Measurements from ENCODE around the gene PIP4K2C. TPM values are rescaled to one million over a fixed set of nuclear protein-coding genes. Genes with fewer than 3 reads are reported as not detected.
"Not testable (repeated sequence)": the region's sequence is repeated elsewhere in the genome, so short reads cannot be mapped to it uniquely, and the experiment has no call there.

The PIP4K2C gene
- total and polyA plus RNA-seq, 5 experiments from 2014 or later: 10.9 to 24.8 (median 23.4) TPM

DNA sequence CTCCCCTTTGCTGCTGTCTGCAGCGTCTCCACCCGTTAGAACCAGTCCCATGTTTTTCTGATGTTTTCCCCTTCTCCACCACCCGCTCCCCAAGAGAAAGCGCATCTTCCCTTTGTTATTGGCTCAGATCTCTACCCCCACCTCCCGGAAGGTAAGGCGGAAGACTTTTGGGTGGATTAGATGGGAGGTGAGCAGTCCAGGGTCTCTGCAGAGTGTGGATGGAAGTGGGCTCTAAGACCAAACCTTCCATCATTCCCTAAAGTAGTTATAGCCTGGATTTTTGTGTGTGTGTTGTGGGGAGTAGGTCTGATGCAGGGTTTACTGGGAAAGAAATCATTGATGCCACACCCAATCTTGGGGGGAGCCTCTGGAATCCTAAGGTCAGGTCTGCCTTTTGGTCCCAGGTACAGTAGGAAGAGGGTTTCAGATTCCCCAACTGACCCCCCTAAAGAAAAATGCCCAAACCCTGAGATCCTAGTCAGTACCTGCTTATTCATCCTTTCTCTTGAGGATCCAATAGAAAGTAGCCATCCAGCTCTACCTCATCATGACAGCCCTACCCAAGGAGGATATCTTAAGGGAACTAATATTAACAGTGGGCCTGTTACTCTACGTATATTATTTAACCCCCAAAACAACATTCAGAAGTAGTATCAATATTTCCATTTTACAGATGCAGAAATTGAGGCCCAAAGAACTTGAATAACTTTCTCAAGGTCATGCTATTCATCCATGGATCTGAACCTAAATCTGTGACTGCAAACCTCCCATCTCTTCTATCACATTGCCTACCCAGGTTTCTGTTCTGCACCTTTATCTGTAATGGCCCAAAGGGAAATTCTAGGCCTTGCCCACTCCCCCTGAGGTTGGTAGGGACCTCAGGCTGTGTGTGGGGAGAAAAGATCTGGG, 40.1 kb upstream of the PIP4K2C start:
- peak overlapping the region; percentile 67 to 85 (median 79) for H3K4me3 Mint-ChIP-seq
- H3K9me3 Mint-ChIP-seq: no peaks in the 10 kb centered on the region
- H3K4me1 Mint-ChIP-seq: peaks cover 19 to 38% (median 33%) of the 10 kb centered on the region in 4 donors
- H3K27ac Mint-ChIP-seq: peak overlapping the region in 8 of 10 donors; percentile 7 to 86 (median 48)
- POLR2A ChIA-PET: no interaction called here
- ATAC-seq (no peak), DNase-seq (no peak)
- peaks cover 0 to 18% (median 0%) of the 10 kb centered on the region in 5 donors for H3K27me3 Mint-ChIP-seq
- H3K36me3 Mint-ChIP-seq: no peaks in the 10 kb centered on the region

DNA sequence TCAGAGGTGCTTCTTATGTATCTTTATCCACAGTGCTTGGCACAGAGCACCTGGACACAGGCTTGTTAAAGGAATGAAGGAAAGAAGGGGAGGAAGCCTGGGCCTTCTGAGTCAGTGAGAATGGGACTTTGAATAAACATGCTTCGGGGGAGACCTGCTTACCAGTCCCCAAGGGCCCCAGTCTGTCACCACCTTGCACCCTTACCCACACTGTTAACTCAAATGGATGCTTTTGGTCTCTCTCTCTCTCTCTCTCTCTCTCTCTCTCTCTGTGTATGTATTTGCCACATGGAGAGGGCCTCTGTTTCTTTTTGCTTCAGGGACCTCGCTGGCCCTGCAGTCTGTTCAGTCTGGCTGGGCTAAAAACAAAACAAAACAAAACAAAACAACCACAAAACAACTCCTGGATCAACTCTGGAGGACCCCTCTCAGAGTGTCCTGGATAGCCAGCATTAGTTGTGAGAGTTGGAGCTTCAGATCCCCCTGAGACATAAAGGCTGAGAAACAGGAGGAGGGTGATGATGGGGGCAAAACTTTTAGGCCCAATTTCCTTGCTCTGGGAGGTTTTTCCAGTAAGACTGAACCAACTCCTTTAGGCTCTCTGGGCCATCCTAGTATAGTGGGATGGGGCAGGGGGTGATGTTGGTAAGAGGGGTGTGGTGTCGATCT, 39.2 kb upstream of the PIP4K2C start:
- H3K9me3 Mint-ChIP-seq: no peaks in the 10 kb centered on the region
- peaks cover 12 to 29% (median 26%) of the 10 kb centered on the region in 4 donors for H3K4me1 Mint-ChIP-seq
- peak overlapping the region in 5 of 10 donors; percentile 9 to 85 (median 31) for H3K4me3 Mint-ChIP-seq
- DNase-seq: no peak
- ATAC-seq: no peak
- H3K36me3 Mint-ChIP-seq: no peaks in the 10 kb centered on the region
- POLR2A ChIA-PET: no interaction called here
- H3K27me3 Mint-ChIP-seq: peaks cover 0 to 18% (median 0%) of the 10 kb centered on the region in 5 donors
- peak overlapping the region in 6 of 10 donors; percentile 7 to 72 (median 42) for H3K27ac Mint-ChIP-seq

DNA sequence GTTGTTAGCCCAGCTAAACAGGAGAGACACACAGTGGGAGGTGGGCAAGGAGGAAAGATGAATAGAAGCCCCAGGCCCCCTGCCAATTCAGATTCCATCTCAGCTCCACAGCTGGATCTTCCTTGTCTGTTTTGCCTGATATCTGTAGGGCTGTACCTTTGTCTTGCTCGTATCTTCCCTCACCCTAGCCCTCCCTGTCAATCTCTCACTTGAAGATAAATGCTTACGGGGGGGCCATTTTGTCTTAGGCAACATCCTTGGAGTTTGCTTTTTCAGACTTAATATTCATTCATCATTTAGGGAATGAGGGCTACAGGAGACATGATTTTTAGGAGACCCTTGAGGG, 38.7 kb upstream of the PIP4K2C start:
- ATAC-seq: no peak
- no peak overlapping the region for H3K4me3 Mint-ChIP-seq
- no peaks in the 10 kb centered on the region for H3K36me3 Mint-ChIP-seq
- no peaks in the 10 kb centered on the region for H3K9me3 Mint-ChIP-seq
- POLR2A ChIA-PET: interaction anchor here (0.6 kb wide), 1 partner anchor 129 kb away, joined by 3 read pairs; no protein-coding TSS in a partner anchor
- peaks cover 9 to 24% (median 23%) of the 10 kb centered on the region in 4 donors for H3K4me1 Mint-ChIP-seq
- peaks cover 0 to 18% (median 0%) of the 10 kb centered on the region in 5 donors for H3K27me3 Mint-ChIP-seq
- no peak overlapping the region for H3K27ac Mint-ChIP-seq
- DNase-seq: no peak

DNA sequence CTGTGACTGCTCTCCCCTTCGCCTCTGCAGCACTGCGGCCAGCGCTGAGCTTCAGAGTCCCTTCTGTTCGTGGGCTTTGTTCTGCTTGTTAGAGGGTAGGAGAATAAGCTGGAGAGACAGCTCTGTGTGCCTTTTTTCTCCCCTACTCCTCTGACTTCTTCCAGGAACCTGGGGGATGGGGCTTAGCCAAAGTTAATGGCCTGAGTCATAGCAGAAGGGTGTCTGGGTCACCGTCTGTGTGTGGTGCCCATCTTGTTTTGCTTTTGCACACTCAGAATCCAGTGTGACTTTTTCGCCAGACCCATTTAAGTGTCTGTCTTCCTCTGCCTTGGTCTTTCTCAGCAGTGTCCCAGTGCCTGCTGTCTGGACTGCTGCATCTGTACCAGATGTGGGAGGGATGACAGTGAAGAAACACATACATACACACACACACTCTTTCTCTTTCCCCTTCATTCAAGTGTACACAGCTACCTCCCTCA, 38.1 kb upstream of the PIP4K2C start:
- POLR2A ChIA-PET: interaction anchor here (0.6 kb wide), 1 partner anchor 129 kb away, joined by 3 read pairs; no protein-coding TSS in a partner anchor
- H3K27me3 Mint-ChIP-seq: peaks cover 0 to 18% (median 0%) of the 10 kb centered on the region in 5 donors
- no peak overlapping the region for H3K27ac Mint-ChIP-seq
- no peak for ATAC-seq
- no peak overlapping the region for H3K4me3 Mint-ChIP-seq
- no peaks in the 10 kb centered on the region for H3K36me3 Mint-ChIP-seq
- no peak for DNase-seq
- H3K9me3 Mint-ChIP-seq: no peaks in the 10 kb centered on the region
- H3K4me1 Mint-ChIP-seq: peaks cover 8 to 19% (median 17%) of the 10 kb centered on the region in 4 donors

DNA sequence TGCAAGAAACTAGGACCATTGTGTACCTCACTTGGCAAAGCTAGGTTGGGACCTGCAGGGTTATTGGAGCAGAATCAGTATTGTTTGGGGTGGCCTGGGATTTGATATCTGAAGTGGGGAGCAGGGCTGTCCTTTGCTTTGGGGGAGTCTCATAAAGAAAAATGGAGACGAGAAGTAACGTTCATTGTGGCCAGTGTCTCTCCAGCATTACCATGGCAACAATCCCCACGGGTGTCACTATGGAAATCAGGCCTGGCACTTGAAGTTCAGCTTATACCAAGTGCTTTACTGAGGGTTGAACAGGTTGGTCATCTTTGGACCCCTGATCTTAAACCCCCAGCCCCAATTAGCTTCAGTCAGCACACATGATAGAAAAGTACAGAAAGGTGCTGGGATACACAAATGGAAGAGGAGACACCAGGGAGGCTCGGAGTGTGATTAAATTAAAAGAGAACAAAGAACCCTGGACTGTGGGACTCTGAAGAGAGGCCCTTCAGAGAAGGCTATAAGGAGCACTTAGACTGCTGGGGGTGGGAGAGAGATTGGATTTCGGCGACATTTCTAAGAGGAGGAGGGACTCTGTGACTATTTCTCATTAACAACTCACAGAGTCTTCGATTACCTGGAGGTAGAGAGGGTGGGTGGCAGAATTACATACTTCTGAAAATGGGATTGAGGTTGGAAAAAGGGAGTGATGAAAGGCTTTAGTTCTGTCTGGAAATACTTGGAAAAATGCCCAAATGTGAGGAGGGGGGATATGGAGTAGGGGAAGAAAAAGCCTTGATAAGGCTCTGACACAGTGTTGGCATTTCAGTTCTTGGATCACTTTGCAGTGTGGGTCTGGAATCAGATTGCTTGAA, 37.4 kb upstream of the PIP4K2C start:
- ATAC-seq (no peak), DNase-seq (no peak)
- Mint-ChIP-seq H3K4me1 (peaks cover 8 to 19% (median 17%) of the 10 kb centered on the region in 4 donors), H3K27me3 (peaks cover 0 to 18% (median 0%) of the 10 kb centered on the region in 5 donors), H3K36me3 (no peaks in the 10 kb centered on the region), H3K27ac (no peak overlapping the region), H3K4me3 (no peak overlapping the region), H3K9me3 (no peaks in the 10 kb centered on the region)
- POLR2A ChIA-PET: no interaction called here

DNA sequence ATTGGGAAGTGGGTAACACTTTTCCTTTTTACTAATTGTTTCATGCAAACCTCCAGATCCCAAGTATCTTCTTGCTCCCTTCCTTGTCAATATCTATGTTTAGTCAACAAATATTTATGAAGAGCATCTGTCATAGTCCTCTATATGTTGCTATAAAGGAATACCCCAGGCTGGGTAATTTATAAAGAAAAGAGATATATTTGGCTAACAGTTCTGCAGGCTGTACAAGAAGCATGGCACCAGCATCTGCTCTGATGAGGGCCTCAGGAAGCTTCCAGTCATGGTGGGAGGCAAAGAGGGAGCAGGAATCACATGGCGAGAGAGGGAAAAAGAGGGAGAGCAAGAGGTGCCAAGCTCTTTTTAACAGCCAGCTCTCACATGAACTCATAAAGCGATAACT, 36.5 kb upstream of the PIP4K2C start:
- no peaks in the 10 kb centered on the region for H3K36me3 Mint-ChIP-seq
- H3K27ac Mint-ChIP-seq: no peak overlapping the region
- POLR2A ChIA-PET: no interaction called here
- no peak for ATAC-seq
- H3K4me1 Mint-ChIP-seq: peaks cover 5 to 14% (median 13%) of the 10 kb centered on the region in 4 donors
- DNase-seq: no peak
- H3K4me3 Mint-ChIP-seq: no peak overlapping the region
- peaks cover 0 to 14% (median 0%) of the 10 kb centered on the region in 5 donors for H3K27me3 Mint-ChIP-seq
- no peaks in the 10 kb centered on the region for H3K9me3 Mint-ChIP-seq

DNA sequence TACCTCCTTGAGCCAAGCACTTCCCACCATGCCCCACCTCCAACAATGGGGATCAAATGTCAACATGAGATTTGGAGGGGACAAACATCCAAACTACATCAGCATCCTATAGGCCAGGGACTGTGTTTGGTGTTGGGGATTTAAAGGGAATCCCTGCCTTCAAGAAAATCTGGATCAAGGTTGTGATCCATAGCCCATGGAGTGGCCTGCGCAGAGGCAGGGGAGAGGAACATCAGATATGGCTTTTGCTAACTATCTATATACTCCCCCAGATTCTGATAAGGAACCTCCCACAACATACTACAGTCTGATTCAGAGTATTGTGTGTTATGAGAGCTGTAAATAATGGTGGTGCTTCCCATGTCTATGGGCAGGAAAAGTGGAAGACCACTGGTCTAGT, 36.1 kb upstream of the PIP4K2C start:
- Mint-ChIP-seq H3K4me1 (peaks cover 4 to 14% (median 10%) of the 10 kb centered on the region in 4 donors), H3K9me3 (no peaks in the 10 kb centered on the region), H3K4me3 (no peak overlapping the region), H3K27ac (no peak overlapping the region), H3K36me3 (no peaks in the 10 kb centered on the region), H3K27me3 (peaks cover 0 to 14% (median 0%) of the 10 kb centered on the region in 5 donors)
- ATAC-seq (no peak), DNase-seq (no peak)
- POLR2A ChIA-PET: no interaction called here

DNA sequence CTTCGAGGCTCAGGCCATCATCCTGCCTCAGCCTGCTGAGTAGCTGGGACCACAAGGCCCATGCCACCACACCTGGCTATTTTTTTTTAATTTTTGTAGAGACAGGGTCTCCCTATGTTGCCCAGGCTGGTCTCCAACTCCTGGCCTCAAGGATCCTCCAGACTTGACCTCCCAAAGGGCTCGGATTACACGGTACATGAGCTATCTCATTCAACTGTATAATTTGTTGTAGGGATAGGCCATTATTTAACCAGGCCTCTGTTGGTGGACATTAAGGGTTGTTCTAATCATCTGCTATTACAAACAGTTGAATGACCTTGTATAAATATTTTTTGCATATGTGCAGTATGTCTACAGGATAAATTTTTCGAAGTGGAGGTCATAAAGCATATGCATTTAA, 32.1 kb upstream of the PIP4K2C start:
- ATAC-seq (no peak), DNase-seq (no peak)
- H3K27ac Mint-ChIP-seq: no peak overlapping the region
- POLR2A ChIA-PET: no interaction called here
- no peaks in the 10 kb centered on the region for H3K36me3 Mint-ChIP-seq
- H3K4me3 Mint-ChIP-seq: no peak overlapping the region
- peaks cover 0 to 5% (median 0%) of the 10 kb centered on the region in 4 donors for H3K4me1 Mint-ChIP-seq
- no peaks in the 10 kb centered on the region for H3K9me3 Mint-ChIP-seq
- peaks cover 0 to 10% (median 0%) of the 10 kb centered on the region in 5 donors for H3K27me3 Mint-ChIP-seq

DNA sequence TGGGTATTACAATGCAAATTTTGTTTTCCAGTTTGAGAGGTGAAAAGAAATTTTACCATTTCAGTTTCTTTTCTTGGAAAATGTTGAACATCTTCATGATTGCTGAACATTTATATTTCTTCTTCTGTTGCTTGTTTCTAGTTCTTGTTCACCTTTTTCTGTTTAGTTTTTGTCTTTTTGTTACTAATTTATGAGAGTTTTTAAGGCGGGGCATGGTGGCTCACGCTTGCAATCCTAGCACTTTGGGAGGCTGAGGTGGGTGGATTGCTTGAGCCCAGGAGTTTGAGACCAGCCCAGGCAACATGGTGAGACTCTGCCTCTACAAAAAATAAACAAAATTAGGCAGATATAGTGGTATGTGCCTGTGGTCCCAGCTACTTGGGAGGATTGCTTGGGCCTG, 30.5 kb upstream of the PIP4K2C start:
- H3K4me1 Mint-ChIP-seq: peaks cover 0 to 5% (median 1%) of the 10 kb centered on the region in 4 donors
- no peak overlapping the region for H3K27ac Mint-ChIP-seq
- no peaks in the 10 kb centered on the region for H3K9me3 Mint-ChIP-seq
- no peak overlapping the region for H3K4me3 Mint-ChIP-seq
- H3K36me3 Mint-ChIP-seq: peaks cover 0 to 6% (median 0%) of the 10 kb centered on the region in 3 donors
- POLR2A ChIA-PET: no interaction called here
- DNase-seq (no peak), ATAC-seq (no peak)
- H3K27me3 Mint-ChIP-seq: peaks cover 0 to 14% (median 0%) of the 10 kb centered on the region in 5 donors

DNA sequence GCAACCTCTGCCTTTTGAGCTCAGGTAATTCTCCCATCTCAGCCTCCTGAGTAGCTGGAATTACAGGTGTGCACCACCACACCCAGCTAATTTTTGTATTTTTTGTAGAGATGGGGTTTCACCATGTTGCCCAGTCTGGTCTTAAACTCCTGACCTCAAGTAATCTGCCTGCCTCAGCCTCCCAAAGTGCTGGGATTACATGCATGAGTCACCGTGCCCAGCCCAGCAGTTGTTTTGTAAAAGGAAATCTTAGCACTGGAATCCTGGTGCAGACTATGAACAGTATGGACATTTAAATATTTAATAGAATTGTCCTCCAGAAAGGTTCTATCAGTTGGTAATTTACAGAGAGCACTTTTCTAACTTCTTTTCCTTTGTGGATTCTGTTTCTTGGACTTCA, 29.9 kb upstream of the PIP4K2C start:
- H3K4me3 Mint-ChIP-seq, POLR2A ChIA-PET, H3K27ac Mint-ChIP-seq, H3K4me1 Mint-ChIP-seq, ATAC-seq, H3K36me3 Mint-ChIP-seq, DNase-seq, H3K9me3 Mint-ChIP-seq: not testable (repeated sequence)
- peaks cover 0 to 14% (median 0%) of the 10 kb centered on the region in 5 donors for H3K27me3 Mint-ChIP-seq

DNA sequence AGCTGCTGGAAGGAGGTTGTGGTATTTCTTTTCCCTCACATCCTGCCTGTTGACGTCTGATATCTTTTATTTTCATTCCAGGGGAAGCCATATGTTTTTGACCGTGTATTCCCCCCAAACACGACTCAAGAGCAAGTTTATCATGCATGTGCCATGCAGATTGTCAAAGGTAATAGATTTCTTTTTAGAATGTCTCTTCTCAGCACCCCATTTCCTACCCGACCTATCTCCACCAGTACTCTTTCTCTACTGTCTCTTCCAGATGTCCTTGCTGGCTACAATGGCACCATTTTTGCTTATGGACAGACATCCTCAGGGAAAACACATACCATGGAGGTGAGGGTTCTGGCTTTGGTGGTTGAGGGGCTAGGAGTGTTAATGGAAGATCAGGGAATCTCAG, 27.6 kb upstream of the PIP4K2C start:
- peaks cover 0 to 14% (median 0%) of the 10 kb centered on the region in 5 donors for H3K27me3 Mint-ChIP-seq
- H3K27ac Mint-ChIP-seq: no peak overlapping the region
- H3K4me3 Mint-ChIP-seq: no peak overlapping the region
- DNase-seq: no peak
- no peak for ATAC-seq
- POLR2A ChIA-PET: no interaction called here
- H3K4me1 Mint-ChIP-seq: peaks cover 0 to 5% (median 1%) of the 10 kb centered on the region in 4 donors
- peaks cover 0 to 6% (median 0%) of the 10 kb centered on the region in 3 donors for H3K36me3 Mint-ChIP-seq
- no peaks in the 10 kb centered on the region for H3K9me3 Mint-ChIP-seq

DNA sequence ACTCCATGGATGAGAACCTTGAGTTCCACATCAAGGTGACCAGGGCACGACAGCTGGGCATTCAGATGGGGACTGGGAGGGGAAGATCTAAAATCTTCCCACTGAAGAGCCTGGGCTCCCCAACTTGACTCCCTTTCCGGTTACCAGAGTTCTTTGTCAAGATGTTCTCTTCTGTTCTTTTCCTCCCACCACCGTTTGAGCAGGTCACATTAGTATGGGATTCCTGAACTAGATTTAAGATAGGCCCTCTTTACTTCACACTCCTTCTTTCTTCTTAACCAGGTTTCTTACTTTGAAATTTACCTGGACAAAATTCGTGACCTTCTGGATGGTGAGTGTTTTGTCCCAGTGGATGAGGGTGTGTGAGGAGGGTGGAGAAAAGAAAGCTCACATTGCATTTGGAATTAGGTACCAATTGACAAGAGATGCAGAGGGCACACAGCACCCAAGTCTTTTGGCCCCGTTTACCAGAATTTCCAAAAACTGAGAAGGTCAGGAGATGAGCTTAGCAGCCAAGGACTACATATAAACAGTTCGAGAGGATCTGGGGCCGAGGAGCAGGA, 26.7 kb upstream of the PIP4K2C start:
- Mint-ChIP-seq H3K4me3 (no peak overlapping the region), H3K36me3 (peaks cover 0 to 8% (median 4%) of the 10 kb centered on the region in 3 donors), H3K27ac (peak overlapping the region in 1 of 10 donors; percentile 32), H3K4me1 (peaks cover 0 to 5% (median 1%) of the 10 kb centered on the region in 4 donors), H3K27me3 (peaks cover 0 to 14% (median 0%) of the 10 kb centered on the region in 5 donors), H3K9me3 (no peaks in the 10 kb centered on the region)
- no peak for ATAC-seq
- POLR2A ChIA-PET: no interaction called here
- DNase-seq: no peak

All from naive thymus-derived CD8-positive, alpha-beta T cell (primary cell).